ENCODE results near the gene P2RY14.
"Not testable (repeated sequence)": the region's sequence is repeated elsewhere in the genome, so short reads cannot be mapped to it uniquely, and the experiment has no call there.

P2RY14 gene

GRCh38 chr3:151175952-151176351 lies 102.4 kb downstream of the P2RY14 start:
- DNase-seq, result no peak

DNA sequence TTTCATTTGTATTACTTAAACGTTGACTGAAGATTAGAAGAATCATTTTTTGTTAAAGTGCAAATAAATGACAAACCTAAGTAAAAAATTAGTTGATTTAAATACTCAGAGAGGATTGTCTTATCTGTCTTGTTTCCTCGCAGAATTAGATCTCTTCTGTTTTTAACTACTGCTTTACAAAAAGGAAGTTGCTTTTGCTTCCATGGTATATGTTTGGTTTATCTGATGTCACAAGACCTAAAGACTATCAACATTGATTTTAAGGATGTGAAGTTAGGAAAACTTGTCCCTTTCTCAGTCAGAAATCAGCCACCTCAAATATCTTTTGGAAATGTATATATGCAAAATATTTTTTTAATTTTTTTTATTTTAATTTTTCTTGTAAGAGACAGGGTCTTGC lies 104.0 kb downstream of the P2RY14 start:
- DNase-seq, result no peak

DNA sequence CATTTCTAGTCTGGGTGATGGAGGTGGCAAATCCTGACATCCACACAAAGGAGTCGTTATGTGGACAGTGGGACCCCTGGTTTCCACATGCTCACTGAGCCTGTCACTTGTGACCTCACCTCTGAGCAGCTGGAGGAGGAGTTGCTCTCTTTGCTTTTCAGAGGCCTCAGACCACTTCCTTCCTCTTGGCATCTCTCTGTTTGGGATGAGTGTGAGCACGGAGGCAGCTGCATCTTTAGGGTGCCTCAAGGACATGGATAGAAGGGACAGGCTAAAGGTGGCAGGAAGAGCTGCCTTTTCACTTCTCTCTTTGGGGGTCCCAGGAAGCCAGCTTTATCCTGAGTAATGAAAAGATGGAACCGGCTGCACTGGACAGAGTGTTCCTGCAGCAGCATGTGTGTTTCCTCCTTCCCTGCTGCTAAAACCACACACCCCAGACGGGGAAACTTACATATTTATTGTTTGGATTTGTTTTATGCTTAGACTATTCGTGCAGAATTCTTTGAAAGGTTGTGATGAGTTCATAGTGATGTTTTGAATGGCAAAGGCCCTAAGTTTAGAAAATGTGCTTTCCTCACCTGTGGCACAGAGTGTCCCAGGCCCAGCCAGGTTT lies 107.1 kb downstream of the P2RY14 start:
- DNase-seq, result no peak

DNA sequence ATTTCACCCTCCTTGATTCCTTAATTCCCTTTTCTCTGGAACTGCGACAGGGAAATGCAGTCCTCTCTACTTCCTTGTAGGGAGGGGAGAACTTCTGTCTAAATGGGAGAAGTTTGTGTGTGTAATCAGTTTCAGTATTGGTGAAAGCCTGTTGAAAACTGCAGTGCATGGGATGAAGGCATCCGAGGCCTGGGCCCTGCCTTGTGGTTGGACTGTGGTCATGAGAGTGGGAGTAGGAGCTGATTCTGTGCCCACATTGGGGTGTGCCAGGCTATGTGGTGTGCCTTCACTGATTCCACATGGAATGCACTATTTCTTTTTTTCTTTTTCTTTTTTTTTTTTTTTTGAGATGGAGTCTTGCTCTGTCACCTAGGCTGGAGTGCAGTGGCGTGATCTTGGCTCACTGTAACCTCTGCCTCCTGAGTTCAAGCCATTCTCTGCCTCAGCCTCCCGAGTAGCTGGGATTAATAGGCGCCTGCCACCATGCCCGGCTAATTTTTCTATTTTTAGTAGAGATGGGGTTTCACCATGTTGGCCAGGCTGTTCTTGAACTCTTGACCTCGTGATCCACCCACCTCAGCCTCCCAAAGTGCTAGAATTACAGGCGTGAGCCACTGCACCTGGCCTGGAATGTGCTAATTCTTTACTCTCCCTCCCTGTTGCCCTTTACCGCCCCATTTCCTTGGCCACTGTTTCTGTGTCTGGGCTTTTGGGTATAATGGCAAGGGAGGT lies 108.2 kb downstream of the P2RY14 start:
- not testable (repeated sequence) for DNase-seq

- DNase-seq, result no peak
Observed at GRCh38 chr3:151169262-151169947, 108.9 kb downstream of the P2RY14 start.

GRCh38 chr3:151168269-151169094 lies 109.9 kb downstream of the P2RY14 start:
- no peak for DNase-seq

DNA sequence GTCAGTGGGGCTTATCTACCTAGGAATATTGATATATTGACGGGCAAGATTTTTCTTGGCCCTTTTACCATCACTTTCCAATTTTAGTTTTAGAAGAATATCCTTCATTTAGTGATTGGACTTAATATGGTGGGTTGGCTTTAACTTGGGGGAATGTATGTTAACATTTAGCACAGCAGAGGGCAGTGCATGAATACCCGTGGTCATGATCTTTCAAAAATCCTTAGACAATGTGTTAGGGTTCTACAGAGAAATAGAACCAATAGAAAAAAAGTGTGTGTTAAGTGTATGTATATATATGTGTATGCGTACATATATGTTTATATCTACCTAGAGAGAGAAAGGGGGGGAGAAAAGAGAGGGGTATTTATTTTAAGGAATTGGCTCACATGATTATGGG lies 112.2 kb downstream of the P2RY14 start:
- no peak for DNase-seq

DNA sequence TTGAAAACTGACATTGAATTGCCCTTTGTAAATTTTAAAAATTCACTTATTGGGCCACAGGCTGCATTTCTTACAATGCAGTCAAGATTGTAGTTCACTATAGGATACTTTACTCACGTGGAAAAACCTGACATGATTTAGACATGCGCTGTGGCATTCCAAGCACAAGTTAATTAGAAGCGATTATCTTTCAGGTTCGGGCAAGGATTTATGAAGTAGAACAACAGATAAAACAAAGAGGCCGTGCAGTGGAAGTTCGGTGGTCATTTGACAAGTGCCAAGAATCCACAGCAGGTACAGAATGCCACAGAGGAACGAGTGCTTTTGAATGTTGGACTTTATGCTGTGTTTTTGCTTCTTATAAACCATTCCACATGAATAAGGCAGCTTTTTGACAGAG lies 113.1 kb downstream of the P2RY14 start:
- DNase-seq, result no peak
